HepG2 (cell line): ENCODE results near the gene LDLRAD3. TPM values are rescaled to one million over a fixed set of nuclear protein-coding genes. Genes with fewer than 3 reads are reported as not detected.
A peak's percentile ranks its signal among the peaks of the same experiment; 100 is the strongest.

Source experiments
- ATAC-seq: fragments of 200-7000 bp; cut with Tn5 transposase; 3 replicates; pipeline ENCODE4 v1.9.1; 2020; ENCODE audit warnings: mild to moderate bottlenecking, moderate library complexity
- BruUV-seq: library from RNA; stranded (reverse); fragments of 400-500 nt; replicated peaks from 2 replicates; lab custom pipeline; 2021; lab: Mats Ljungman, UMichigan
- CTCF ChIA-PET: fragments of 300-600 bp; formaldehyde crosslinking; extraction: SDS; loops from one replicate; lab custom pipeline; 2021; ENCODE audit warnings: low total read pairs, inconsistent platforms, low intra/inter-chr PET ratio; lab: Yijun Ruan, JAX
- POLR2A ChIA-PET: fragments of 350-600 bp; sonication (Branson Sonifier 250); formaldehyde crosslinking; loops from one replicate; lab custom pipeline; 2020; ENCODE audit warnings: antibody characterized with exemption, inconsistent platforms; lab: Yijun Ruan, JAX
- DNase-seq: peaks from one replicate; pipeline ENCODE4 v3.0.0-alpha.2; 2015; ENCODE audit warnings: low spot score
- FAIRE-seq: peaks from 3 replicates; lab custom pipeline; 2011; peaks lifted over from hg19 to GRCh38; lab: Jason Lieb, UNC
- H2AFZ ChIP-seq: one replicate; pipeline ENCODE4 v1.6.1; 2011; ENCODE audit warnings: low read length, inconsistent platforms
- H3K27ac ChIP-seq: fragments of 300-600 bp; 3 replicates; pipeline ENCODE4 v1.8.0; 2011; ENCODE audit warnings: mixed run types, mild to moderate bottlenecking, mixed read lengths, low read length, inconsistent platforms; ENCODE audit not compliant: insufficient read depth; ENCODE audit errors: extremely low read length
- H3K27me3 ChIP-seq, 2 experiments: fragments of 200-600 bp in 1 of 2; 2 replicates in 1 of 2; 3 replicates in 1 of 2; pipeline versions ENCODE4 v1.6.0 to v1.8.0; 2011; ENCODE audit warnings: low read length in 2 of 2, mild to moderate bottlenecking in 2 of 2, moderate library complexity in 2 of 2, inconsistent platforms in 1 of 2; ENCODE audit not compliant: insufficient read depth in 2 of 2, control insufficient read depth in 1 of 2
- H3K36me3 ChIP-seq, 2 experiments: fragments of 200-600 bp in 1 of 2; replicated peaks in 1 of 2; 2 replicates in 1 of 2; 3 replicates in 1 of 2; pipeline versions ENCODE4 v1.5.1 to v1.8.0; 2011; ENCODE audit warnings: low read length in 2 of 2, inconsistent platforms in 1 of 2; ENCODE audit not compliant: insufficient read depth in 2 of 2, control insufficient read depth in 1 of 2
- H3K4me1 ChIP-seq: 2 replicates; pipeline ENCODE4 v1.5.1; 2012; ENCODE audit warnings: low read length, inconsistent platforms; ENCODE audit not compliant: insufficient read depth
- H3K4me2 ChIP-seq: 2 replicates; pipeline ENCODE4 v1.6.0; 2011; ENCODE audit warnings: low read depth, low read length, inconsistent platforms
- H3K4me3 ChIP-seq, 3 experiments: fragments of 200-600 bp in 1 of 3; sonication (generic), shearing (Covaris generic) in 1 of 3; replicated peaks in 1 of 3; 2 replicates each; pipeline ENCODE4 v1.5.1; 2011 to 2016; ENCODE audit warnings: low read length in 3 of 3, inconsistent platforms in 2 of 3, low read depth in 2 of 3, mild to moderate bottlenecking in 2 of 3, control low read depth in 1 of 3, mixed read lengths in 1 of 3; ENCODE audit not compliant: insufficient read depth in 1 of 3
- H3K79me2 ChIP-seq: one replicate; pipeline ENCODE4 v1.6.1; 2011; ENCODE audit warnings: low read length, inconsistent platforms; ENCODE audit not compliant: insufficient read depth
- H3K9ac ChIP-seq: 2 replicates; pipeline ENCODE4 v1.6.0; 2011; ENCODE audit warnings: mild to moderate bottlenecking, low read depth, low read length, inconsistent platforms; ENCODE audit not compliant: insufficient read depth
- H3K9me3 ChIP-seq: 2 replicates; pipeline ENCODE4 v1.5.1; 2012; ENCODE audit warnings: mild to moderate bottlenecking, low read length
- H4K20me1 ChIP-seq: 2 replicates; pipeline ENCODE4 v1.6.0; 2011; ENCODE audit warnings: inconsistent platforms, mild to moderate bottlenecking, low read length, moderate library complexity; ENCODE audit not compliant: insufficient read depth
- HNRNPH1 ChIP-seq: fragments of 200-400 bp; formaldehyde crosslinking; optimal IDR thresholded peaks from 2 replicates; pipeline ENCODE3; 2017; ENCODE audit warnings: mild to moderate bottlenecking, low read depth, low read length
- LCORL ChIP-seq, 2 experiments: fragments of 450-650 bp in 1 of 2; sonication (generic) in 1 of 2; formaldehyde crosslinking in 1 of 2; IDR thresholded peaks; 2 replicates each; pipeline versions ENCODE4 v1.5.0 to v1.6.1; 2017 to 2020; ENCODE audit warnings: antibody characterized with exemption in 1 of 2, missing genetic modification reagents in 1 of 2
- MAFK ChIP-seq, 2 experiments: IDR thresholded peaks in 1 of 2; conservative IDR thresholded peaks in 1 of 2; 2 replicates each; pipeline ENCODE4 v1.6.1; 2011; ENCODE audit warnings: improper control_type of control experiment in 2 of 2, low read length in 2 of 2
- PHF20 ChIP-seq: sonication (generic); formaldehyde crosslinking; IDR thresholded peaks from 2 replicates; pipeline ENCODE4 v1.5.0; 2020; ENCODE audit warnings: mild to moderate bottlenecking, missing genetic modification reagents
- WGBS: methylation state at CpG from one replicate; pipeline ENCODE4 v1.1.6; 2017; ENCODE audit warnings: low lambda C conversion rate; 5-methylcytosine and 5-hydroxymethylcytosine counted together
- in situ Hi-C: cut with HindIII; loops from 2 replicates; pipeline ENCODE4 v1.10.0; 2017; ENCODE audit warnings: low pct_unique_long_range_greater_than_20kb; ENCODE audit not compliant: extremely low pct_ligation_motif_present
- intact Hi-C: fragments of 100-400 bp; cut with micrococcal nuclease; formaldehyde crosslinking; loops from one replicate; pipeline ENCODE4 v1.10.0; 2022; ENCODE audit not compliant: unreplicated experiment
- polyA plus RNA-seq, 8 experiments: library from polyadenylated mRNA; depleted of rRNA in 3 of 8; stranded (reverse) in 7 of 8; unstranded in 1 of 8; fragments of >200 nt; fragmentation: Illumina TruSeq in 4 of 8; extraction: Trizol in 4 of 8; gene quantifications; 2 replicates each; pipeline versions ENCODE4 v1.2.1 to v1.2.3, GENCODE V29; 2011 to 2016; ENCODE audit warnings: low read depth in 4 of 8, missing spikeins in 1 of 8, mixed read lengths in 1 of 8; ENCODE audit not compliant: insufficient read depth in 1 of 8
- total RNA-seq, 5 experiments: library from RNA; depleted of rRNA; stranded (reverse); fragments of >200 nt; fragmentation: Illumina TruSeq; extraction: Trizol; gene quantifications; 2 replicates each; pipeline ENCODE4 v1.2.3, GENCODE V29; 2016; ENCODE audit warnings: low read depth in 1 of 5
- TF ChIP-seq, protein P1 (sequence below): sonication (generic); formaldehyde crosslinking; IDR thresholded peaks from 2 replicates; pipeline ENCODE4 v1.4.0; 2020; ENCODE audit warnings: mild to moderate bottlenecking, low read depth, missing genetic modification reagents

Gene LDLRAD3
- total and polyA plus RNA-seq, 2 of the 13 experiments (the other 11 are each of a cell fraction or from before 2014, with no cell fraction given): 0.50 to 0.60 TPM

DNA sequence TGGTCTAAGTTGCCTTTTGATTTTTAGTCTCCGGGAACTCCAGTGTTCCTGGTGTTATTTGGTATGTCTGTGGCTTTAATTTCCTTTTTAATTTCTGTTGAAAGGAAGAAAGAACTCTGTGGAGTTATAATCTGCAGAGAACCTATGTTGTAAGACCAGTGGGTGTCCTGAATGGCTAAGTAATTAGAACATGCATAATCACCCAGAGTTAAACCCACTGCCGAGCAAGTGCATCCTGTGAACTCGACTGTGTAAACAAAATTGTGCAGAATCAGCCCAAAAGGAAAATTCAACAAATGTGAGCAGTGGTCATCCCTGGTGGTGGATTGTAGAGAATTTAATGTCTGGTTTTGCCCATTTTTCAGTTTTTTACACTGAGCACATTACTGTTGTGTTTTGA is 182.8 kb downstream of the LDLRAD3 start:
- TF ChIP-seq MAFK (conservative IDR thresholded peaks at IDR 0.05 in 1 of 2, IDR thresholded peaks at IDR 0.05 in 1 of 2; ENCODE audit: low read length in 2 of 2) (0 out of 4 replicates have a peak, but pooled peaks of 1 of the 2 experiments have one; percentile 17), LCORL (IDR thresholded peaks at IDR 0.05) (no peak), LCORL (CRISPR knock-in tag; IDR thresholded peaks at IDR 0.05) (no peak)
- FAIRE-seq (no peak), DNase-seq (no peak), ATAC-seq (no peak)
- Histone ChIP-seq H3K27ac (no peak overlapping the region), H3K9ac (no peak overlapping the region), H3K79me2 (no peaks in the 10 kb centered on the region), H3K36me3 (no peaks in the 10 kb centered on the region), H2AFZ (no peak overlapping the region), H3K9me3 (no peaks in the 10 kb centered on the region), H4K20me1 (no peaks in the 10 kb centered on the region), H3K27me3 (peaks cover 7 to 16% of the 10 kb centered on the region in 2 experiments; a peak in 3 of 5 replicates), H3K4me2 (no peak overlapping the region), H3K4me3 (no peak overlapping the region), H3K4me1 (no peaks in the 10 kb centered on the region)
- in situ Hi-C loops: loop anchor here (5.0 kb wide), 1 partner anchor 509 kb away; the partner anchor contains the start of gene FJX1
- ChIA-PET POLR2A (no interaction called here), CTCF (no interaction called here)
- 30% methylated on average over 3 of the region's 3 CpGs for WGBS
- intact Hi-C loops: no loop called here
- BruUV-seq: no TSS peak

DNA sequence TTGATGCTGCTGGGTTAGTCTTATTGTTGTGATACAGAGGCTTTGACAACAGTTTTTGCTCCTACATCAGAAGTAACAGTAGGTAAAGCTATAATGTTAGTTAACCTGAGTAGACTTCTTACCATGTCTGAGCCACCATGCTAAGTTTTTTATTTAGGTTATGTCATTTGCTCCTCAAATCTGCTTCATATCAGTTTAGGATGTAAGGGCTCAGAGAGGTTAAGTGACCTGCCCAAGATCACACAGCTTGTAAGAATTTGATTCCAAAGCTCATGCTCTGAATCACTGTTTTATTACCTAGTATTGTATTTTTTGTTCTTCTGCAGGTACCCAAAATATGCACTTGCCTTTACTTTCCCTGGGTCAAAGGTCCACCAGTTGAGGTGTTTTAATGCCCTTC is 183.7 kb downstream of the LDLRAD3 start:
- BruUV-seq: no TSS peak
- Histone ChIP-seq H3K4me3 (no peak overlapping the region), H3K9me3 (no peaks in the 10 kb centered on the region), H3K27me3 (peaks cover 7 to 16% of the 10 kb centered on the region in 2 experiments; a peak in 3 of 5 replicates), H3K27ac (no peak overlapping the region), H3K79me2 (no peaks in the 10 kb centered on the region), H3K4me1 (no peaks in the 10 kb centered on the region), H3K9ac (no peak overlapping the region), H3K36me3 (no peaks in the 10 kb centered on the region), H2AFZ (no peak overlapping the region), H3K4me2 (no peak overlapping the region), H4K20me1 (no peaks in the 10 kb centered on the region)
- ATAC-seq (no peak), FAIRE-seq (no peak), DNase-seq (no peak)
- CTCF ChIA-PET: no interaction called here
- POLR2A ChIA-PET: no interaction called here
- TF ChIP-seq PHF20 (CRISPR knock-in tag) (no peak), HNRNPH1 (no peak)
- TF ChIP-seq, protein P1, sequence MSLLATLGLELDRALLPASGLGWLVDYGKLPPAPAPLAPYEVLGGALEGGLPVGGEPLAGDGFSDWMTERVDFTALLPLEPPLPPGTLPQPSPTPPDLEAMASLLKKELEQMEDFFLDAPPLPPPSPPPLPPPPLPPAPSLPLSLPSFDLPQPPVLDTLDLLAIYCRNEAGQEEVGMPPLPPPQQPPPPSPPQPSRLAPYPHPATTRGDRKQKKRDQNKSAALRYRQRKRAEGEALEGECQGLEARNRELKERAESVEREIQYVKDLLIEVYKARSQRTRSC (CRISPR knock-in tag): no peak
- intact Hi-C loops: no loop called here
- in situ Hi-C loops: loop anchor here (5.0 kb wide), 1 partner anchor 510 kb away; the partner anchor contains the start of gene FJX1
